K562 (cell line): ENCODE results near the gene AIMP1. TPM values are rescaled to one million over a fixed set of nuclear protein-coding genes. Genes with fewer than 3 reads are reported as not detected.
"Not testable (repeated sequence)": the region's sequence is repeated elsewhere in the genome, so short reads cannot be mapped to it uniquely, and the experiment has no call there.

ENCODE experiments used
- ATAC-seq: fragments of 200-7000 bp; cut with Tn5 transposase; 3 replicates; pipeline ENCODE4 v1.9.1; 2020; ENCODE audit warnings: moderate library complexity
- BruUV-seq: library from RNA; stranded (reverse); fragments of 400-500 nt; replicated peaks from 2 replicates; lab custom pipeline; 2021; lab: Mats Ljungman, UMichigan
- CTCF ChIA-PET: fragments of 300-600 bp; formaldehyde crosslinking; extraction: SDS; loops from one replicate; lab custom pipeline; 2021; ENCODE audit warnings: low intra/inter-chr PET ratio; lab: Yijun Ruan, JAX
- POLR2A ChIA-PET: fragments of 300-600, 350-650 bp; sonication (Branson Sonifier 250); formaldehyde crosslinking; extraction: SDS; loops from one replicate; lab custom pipeline; 2021; ENCODE audit warnings: antibody characterized with exemption, inconsistent platforms; lab: Yijun Ruan, JAX
- DNase-seq, 4 experiments: peaks; one replicate each; pipeline versions ENCODE4 v3.0.0 to v3.0.0-alpha.2; 2011 to 2018; ENCODE audit warnings: low spot score in 3 of 4, mixed read lengths in 3 of 4; ENCODE audit errors: extremely low read depth in 1 of 4
- FAIRE-seq: peaks from 2 replicates; lab custom pipeline; 2011; peaks lifted over from hg19 to GRCh38; lab: Jason Lieb, UNC
- H2AFZ ChIP-seq: 2 replicates; pipeline ENCODE4 v1.6.0; 2011; ENCODE audit warnings: low read depth, low read length, control low read depth, inconsistent platforms
- H3K27ac ChIP-seq: fragments of 200-600 bp; 3 replicates; pipeline ENCODE4 v1.8.0; 2011; ENCODE audit warnings: low read depth, mild to moderate bottlenecking, control low read depth, inconsistent platforms, low read length, moderate library complexity, mixed read lengths; ENCODE audit errors: extremely low read depth
- H3K27me3 ChIP-seq, 2 experiments: fragments of 300-600 bp in 1 of 2; 2 replicates in 1 of 2; 3 replicates in 1 of 2; pipeline versions ENCODE4 v1.6.0 to v1.8.0; 2011; ENCODE audit warnings: inconsistent platforms in 2 of 2, low read length in 2 of 2, mild to moderate bottlenecking in 1 of 2, mixed read lengths in 1 of 2, moderate library complexity in 1 of 2; ENCODE audit not compliant: control insufficient read depth in 2 of 2, insufficient read depth in 2 of 2
- H3K36me3 ChIP-seq: fragments of 300-600 bp; 3 replicates; pipeline ENCODE4 v1.8.0; 2011; ENCODE audit warnings: mild to moderate bottlenecking, low read length, inconsistent platforms; ENCODE audit not compliant: control insufficient read depth, insufficient read depth
- H3K4me1 ChIP-seq, 2 experiments: fragments of 200-600 bp in 1 of 2; replicated peaks in 1 of 2; 2 replicates in 1 of 2; 3 replicates in 1 of 2; pipeline versions ENCODE4 v1.5.1 to v1.8.0; 2011; ENCODE audit warnings: inconsistent platforms in 2 of 2, low read length in 2 of 2, mild to moderate bottlenecking in 1 of 2, mixed read lengths in 1 of 2, moderate library complexity in 1 of 2; ENCODE audit not compliant: control insufficient read depth in 2 of 2, insufficient read depth in 2 of 2
- H3K4me2 ChIP-seq: 2 replicates; pipeline ENCODE4 v1.6.1; 2011; ENCODE audit warnings: low read length, control low read depth, inconsistent platforms, mixed read lengths; ENCODE audit not compliant: insufficient read depth
- H3K4me3 ChIP-seq: fragments of 200-600 bp; sonication (generic), shearing (Covaris generic); 2 replicates; pipeline ENCODE4 v1.5.1; 2016; ENCODE audit warnings: control low read depth, inconsistent platforms
- H3K79me2 ChIP-seq: fragments of 200-600 bp; 3 replicates; pipeline ENCODE4 v1.8.0; 2011; ENCODE audit warnings: low read length, inconsistent platforms; ENCODE audit not compliant: control insufficient read depth, insufficient read depth
- H3K9ac ChIP-seq, 2 experiments: 2 replicates each; pipeline versions ENCODE4 v1.6.0 to v1.6.1; 2011; ENCODE audit warnings: low read depth in 2 of 2, low read length in 2 of 2, control low read depth in 1 of 2, inconsistent platforms in 1 of 2, mild to moderate bottlenecking in 1 of 2, mixed read lengths in 1 of 2; ENCODE audit not compliant: insufficient read depth in 1 of 2
- H3K9me1 ChIP-seq: one replicate; pipeline ENCODE4 v1.6.0; 2011; ENCODE audit warnings: inconsistent platforms, mild to moderate bottlenecking, low read length, moderate library complexity; ENCODE audit not compliant: control insufficient read depth, insufficient read depth
- H3K9me3 ChIP-seq: replicated peaks from 2 replicates; pipeline ENCODE4 v1.5.1; 2011; ENCODE audit warnings: low read depth, low read length, inconsistent platforms; ENCODE audit not compliant: control insufficient read depth, insufficient read depth
- H4K20me1 ChIP-seq: replicated peaks from 2 replicates; pipeline ENCODE4 v1.6.1; 2011; ENCODE audit warnings: low read length, inconsistent platforms, mixed read lengths; ENCODE audit not compliant: control insufficient read depth, insufficient read depth
- ARID1B ChIP-seq: fragments of 450-650 bp; IDR thresholded peaks from 2 replicates; pipeline ENCODE4 v1.6.1; 2016; ENCODE audit warnings: antibody characterized with exemption, mild to moderate bottlenecking, inconsistent platforms
- CBFA2T2 ChIP-seq: fragments of 450-650 bp; conservative IDR thresholded peaks from 2 replicates; pipeline ENCODE4 v1.6.1; 2017; ENCODE audit warnings: mild to moderate bottlenecking
- CBFA2T3 ChIP-seq: fragments of 450-650 bp; IDR thresholded peaks from 2 replicates; pipeline ENCODE4 v1.6.1; 2017
- EP400 ChIP-seq: fragments of 450-650 bp; IDR thresholded peaks from 2 replicates; pipeline ENCODE4 v1.6.1; 2017; ENCODE audit warnings: antibody characterized with exemption, mild to moderate bottlenecking, moderate library complexity
- KDM1A ChIP-seq, 2 experiments: fragments of 450-650 bp; IDR thresholded peaks; 2 replicates each; pipeline ENCODE4 v1.6.1; 2016; ENCODE audit warnings: mild to moderate bottlenecking in 2 of 2
- MAX ChIP-seq: sonication (generic); formaldehyde crosslinking; IDR thresholded peaks from 2 replicates; pipeline ENCODE4 v1.9.0; 2022; ENCODE audit warnings: mild to moderate bottlenecking, missing genetic modification reagents
- MNT ChIP-seq, 2 experiments: fragments of 450-650 bp; conservative IDR thresholded peaks; 2 replicates each; pipeline ENCODE4 v1.6.1; 2017; ENCODE audit warnings: mild to moderate bottlenecking in 2 of 2, moderate library complexity in 2 of 2
- NFIC ChIP-seq: fragments of 450-650 bp; IDR thresholded peaks from 2 replicates; pipeline ENCODE4 v1.6.1; 2017; ENCODE audit warnings: mild to moderate bottlenecking, inconsistent platforms
- TAL1 ChIP-seq: fragments of 450-650 bp; IDR thresholded peaks from 2 replicates; pipeline ENCODE4 v1.6.1; 2016; ENCODE audit warnings: mild to moderate bottlenecking
- TCF3 ChIP-seq: sonication (generic); formaldehyde crosslinking; IDR thresholded peaks from 2 replicates; pipeline ENCODE4 v1.4.0; 2020; ENCODE audit warnings: mild to moderate bottlenecking, missing genetic modification reagents
- ZNF592 ChIP-seq: fragments of 450-650 bp; IDR thresholded peaks from 2 replicates; pipeline ENCODE4 v1.6.1; 2017; ENCODE audit warnings: antibody characterized with exemption, mild to moderate bottlenecking
- WGBS: fragments of 100-300 bp; shearing (Covaris generic); methylation state at CpG from one replicate; pipeline ENCODE4 v1.1.6; 2016; ENCODE audit warnings: low coverage, mixed read lengths; ENCODE audit not compliant: insufficient coverage; ENCODE audit errors: missing lambda C conversion rate; 5-methylcytosine and 5-hydroxymethylcytosine counted together
- in situ Hi-C: fragments of 300-500 bp; cut with MboI; formaldehyde crosslinking; loops from 4 replicates; pipeline ENCODE4 v1.15.0; 2018; ENCODE audit warnings: inconsistent platforms, mixed read lengths
- intact Hi-C: fragments of 100-400 bp; cut with micrococcal nuclease; formaldehyde crosslinking; loops from 2 replicates; pipeline ENCODE4 v1.14.2; 2022
- polyA plus RNA-seq, 8 experiments: library from polyadenylated mRNA; depleted of rRNA in 4 of 8; stranded (reverse) in 5 of 8; unstranded in 3 of 8; fragments of >200 nt; fragmentation: Nextera tagmentation in 2 of 8; fragmentation: Illumina TruSeq in 1 of 8; extraction: Ambion mirVana in 2 of 8; extraction: Trizol in 1 of 8; gene quantifications; 2 replicates each; pipeline versions ENCODE4 v1.2.1 to v1.2.3, GENCODE V29; 2011 to 2014; ENCODE audit warnings: inconsistent platforms in 1 of 8, missing spikeins in 1 of 8
- total RNA-seq, 7 experiments: library from RNA; depleted of rRNA in 6 of 7; stranded (reverse); fragments of >200 nt in 6 of 7; fragmentation: Illumina TruSeq in 2 of 7; extraction: Trizol in 2 of 7; gene quantifications; 2 replicates each; pipeline versions ENCODE4 v1.2.1 to v1.2.3, GENCODE V29; 2011 to 2021; ENCODE audit warnings: low replicate concordance in 1 of 7

AIMP1 gene
- total and polyA plus RNA-seq, 9 of the 15 experiments (the other 6 are each of a cell fraction or from before 2014, with no cell fraction given) = 39.9 to 141 (median 70.1) TPM

- H3K4me1 ChIP-seq, intact Hi-C loops, H3K9me1 ChIP-seq, H3K4me3 ChIP-seq, H3K27ac ChIP-seq, CTCF ChIA-PET, H3K27me3 ChIP-seq, H3K9me3 ChIP-seq, H3K9ac ChIP-seq, H3K4me2 ChIP-seq, FAIRE-seq, POLR2A ChIA-PET, H2AFZ ChIP-seq, H4K20me1 ChIP-seq, BruUV-seq: not testable (repeated sequence)
- Histone ChIP-seq H3K36me3 (peaks cover 43% of the 10 kb centered on the region), H3K79me2 (peaks cover 69% of the 10 kb centered on the region)
- WGBS = 34% methylated on average over 6 of the region's 6 CpGs
- ATAC-seq (peak; percentile 50), DNase-seq (peak in 1 of 4 experiments; percentile 20)
- in situ Hi-C loops = loop anchor here (25.0 kb wide), 1 partner anchor 1390 kb away; the partner anchor contains the start of gene PAPSS1
- TF ChIP-seq EP400 = peak; percentile 47; the same call in 1 of the 2 replicates
- 0 out of 2 replicates have a peak, but pooled peaks have one; percentile 11 for TF ChIP-seq TAL1
- TF ChIP-seq KDM1A (IDR thresholded peaks at IDR 0.05) = 0 out of 4 replicates have a peak, but pooled peaks of 1 of the 2 experiments have one; percentile 18
- TF ChIP-seq ZNF592 = peak; percentile 86
- peak; percentile 35; the same call in 1 of the 2 replicates for TF ChIP-seq ARID1B
- peak; percentile 48 for TF ChIP-seq CBFA2T2
- 0 out of 2 replicates have a peak, but pooled peaks have one; percentile 15 for TF ChIP-seq NFIC
- peak; percentile 65 for TF ChIP-seq CBFA2T3
- peak; percentile 30 to 68; a peak in 2 of 4 replicates for TF ChIP-seq MNT (conservative IDR thresholded peaks at IDR 0.05)
- TF ChIP-seq MAX = peak; percentile 65
- peak; percentile 25; the same call in 1 of the 2 replicates for TF ChIP-seq TCF3
These were observed 5.5 kb downstream of the AIMP1 start for GRCh38 chr4:106321814-106322213.
